GM19238 (cell line): ENCODE measurements around the gene HAAO.
A peak's percentile ranks its signal among the peaks of the same experiment; 100 is the strongest.
"Not testable (repeated sequence)": the region's sequence is repeated elsewhere in the genome, so short reads cannot be mapped to it uniquely, and the experiment has no call there.

Experiments
- DNase-seq: peaks from one replicate; pipeline ENCODE4 v3.0.0; 2011; ENCODE audit warnings: low spot score; ENCODE audit not compliant: insufficient read length

HAAO gene

GRCh38 chr2:42752314-42752713 is 40.1 kb downstream of the HAAO start:
- no peak for DNase-seq

DNA sequence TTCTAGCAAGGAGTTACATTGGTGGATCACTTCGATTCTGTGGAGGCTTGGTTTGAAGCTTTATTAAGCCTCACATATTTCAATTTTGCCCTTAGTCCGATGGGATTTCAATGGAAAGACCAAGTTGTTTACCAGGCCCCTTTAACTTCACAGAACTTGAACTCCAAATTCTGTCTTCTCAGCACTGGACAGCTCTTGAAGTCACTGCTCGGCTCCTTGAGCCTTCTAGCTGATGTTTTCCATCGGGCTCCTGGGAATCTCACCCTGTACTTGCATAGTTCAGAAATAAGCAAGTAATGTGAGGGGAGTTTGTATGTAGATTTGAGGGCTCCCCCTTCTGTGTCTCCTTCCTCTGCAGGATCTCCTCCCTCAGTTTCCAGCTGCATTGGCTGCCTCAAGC is 43.5 kb downstream of the HAAO start:
- no peak for DNase-seq

- no peak for DNase-seq
Measured at GRCh38 chr2:42747422-42747821, 45.0 kb downstream of the HAAO start.

DNA sequence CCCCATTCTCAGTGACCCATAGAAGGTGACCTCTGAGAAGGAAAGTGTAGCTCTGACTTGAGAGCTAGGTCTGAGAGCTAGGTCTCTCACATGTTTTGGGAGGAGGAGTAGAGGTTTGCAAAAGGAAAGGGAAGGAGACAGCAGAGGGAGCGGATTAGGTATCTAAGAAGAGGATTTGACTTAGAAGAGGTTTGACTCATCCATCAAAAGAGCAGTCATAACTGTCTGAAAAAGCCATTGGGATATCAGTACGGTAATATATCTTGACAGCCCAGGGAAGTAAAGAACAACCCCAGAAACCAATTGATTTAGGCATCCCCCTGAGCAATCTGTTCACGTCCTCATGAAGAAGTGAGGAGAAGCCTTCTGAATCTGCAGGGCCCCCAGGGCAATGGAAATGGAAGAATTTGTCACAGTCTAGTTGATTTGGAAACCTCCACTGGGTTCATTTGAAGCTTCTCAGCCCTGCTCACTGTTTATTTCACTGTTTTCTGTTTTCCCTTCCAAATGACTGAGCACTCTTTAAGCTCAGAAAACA is 47.8 kb downstream of the HAAO start:
- DNase-seq, result no peak

- DNase-seq, result no peak
Measured at GRCh38 chr2:42743659-42743990, 48.8 kb downstream of the HAAO start.

DNA sequence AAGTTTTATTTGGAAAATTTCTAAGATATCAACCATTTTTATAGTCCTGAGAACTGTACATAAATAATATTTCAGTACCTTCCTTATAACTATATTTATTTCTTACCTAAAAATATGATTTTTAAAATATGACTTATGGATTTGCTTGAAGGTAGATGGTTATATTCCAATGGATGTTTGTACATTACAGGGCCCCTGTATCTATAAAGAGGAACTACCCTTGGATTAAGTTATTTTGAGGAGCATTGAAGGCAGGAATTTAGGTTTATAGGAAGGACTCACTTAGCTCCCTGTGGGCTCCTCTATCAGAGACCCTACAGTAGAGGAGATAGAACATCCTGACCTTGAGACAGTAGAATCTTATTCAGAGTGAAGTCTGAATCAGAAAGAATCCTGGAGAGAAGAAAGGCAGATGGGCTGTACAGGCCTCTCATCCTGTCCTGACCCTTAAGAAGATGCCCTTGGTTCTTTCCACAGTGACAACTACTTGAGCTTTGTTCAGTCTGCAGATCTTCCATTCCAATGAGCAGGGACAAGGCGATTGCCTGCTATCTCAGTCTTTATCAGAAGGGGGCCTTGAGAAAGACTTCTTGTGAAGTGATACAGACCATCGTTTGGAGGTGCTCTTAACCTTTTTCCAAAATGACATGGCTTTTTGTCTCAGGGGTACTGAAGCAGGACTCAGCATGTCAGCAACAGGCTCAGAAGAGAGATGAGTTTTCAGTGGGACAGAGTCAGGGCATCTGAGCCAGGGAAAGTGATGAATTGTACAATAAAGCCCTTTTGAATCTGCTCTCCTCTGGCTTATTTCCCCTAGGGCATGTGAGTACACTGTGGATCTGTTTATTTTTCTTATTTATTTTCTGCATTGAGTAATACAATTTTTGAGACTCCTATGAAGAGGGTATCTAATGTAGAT is 49.4 kb downstream of the HAAO start:
- no peak for DNase-seq

- no peak for DNase-seq
Measured at GRCh38 chr2:42741140-42741539, 51.2 kb downstream of the HAAO start.

- no peak for DNase-seq
Measured at GRCh38 chr2:42736598-42737322, 55.6 kb downstream of the HAAO start.

GRCh38 chr2:42733852-42734251 is 58.5 kb downstream of the HAAO start:
- DNase-seq, result no peak

- DNase-seq, result not testable (repeated sequence)
Measured at GRCh38 chr2:42731316-42731715, 61.1 kb downstream of the HAAO start.

DNA sequence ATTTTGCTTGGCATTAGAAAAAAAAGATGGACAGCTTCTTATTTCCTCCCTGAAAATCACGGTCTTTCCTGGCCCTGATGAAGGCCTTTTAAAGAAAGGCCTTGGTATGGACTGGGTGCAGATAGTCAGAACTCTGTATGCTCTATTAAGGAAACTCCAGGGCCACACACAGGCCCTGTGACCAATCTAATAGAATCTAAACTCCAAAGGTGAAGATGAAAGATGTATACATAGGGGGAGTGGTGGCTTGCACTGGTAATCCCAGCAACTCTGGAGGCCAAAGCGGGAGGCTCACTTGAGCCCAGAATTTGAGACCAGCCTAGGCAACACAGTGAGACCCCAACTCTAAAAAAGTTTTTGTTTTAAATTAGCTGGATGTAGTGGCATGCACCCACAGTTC is 65.7 kb downstream of the HAAO start:
- no peak for DNase-seq

DNA sequence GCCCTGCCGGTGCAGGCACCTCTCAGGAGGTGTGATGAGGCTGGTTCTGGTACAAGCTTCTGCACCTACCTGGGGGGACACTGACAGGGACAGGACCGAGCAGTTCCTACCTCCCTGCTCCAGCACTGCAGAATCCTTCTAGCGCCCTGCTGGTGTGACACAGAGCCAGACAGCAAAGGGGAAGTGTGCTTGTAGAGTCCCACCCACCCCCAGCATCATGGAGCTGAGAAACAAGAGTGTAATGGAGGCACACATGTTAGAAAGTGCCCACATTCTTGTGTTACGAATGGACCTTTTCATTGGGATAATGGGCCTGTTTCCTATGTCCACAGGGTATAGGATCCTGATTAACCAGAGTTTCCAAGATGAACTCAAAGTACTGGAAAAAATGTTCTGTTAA is 66.7 kb downstream of the HAAO start:
- no peak for DNase-seq

- DNase-seq, result no peak
Measured at GRCh38 chr2:42724886-42725285, 67.5 kb downstream of the HAAO start.

DNA sequence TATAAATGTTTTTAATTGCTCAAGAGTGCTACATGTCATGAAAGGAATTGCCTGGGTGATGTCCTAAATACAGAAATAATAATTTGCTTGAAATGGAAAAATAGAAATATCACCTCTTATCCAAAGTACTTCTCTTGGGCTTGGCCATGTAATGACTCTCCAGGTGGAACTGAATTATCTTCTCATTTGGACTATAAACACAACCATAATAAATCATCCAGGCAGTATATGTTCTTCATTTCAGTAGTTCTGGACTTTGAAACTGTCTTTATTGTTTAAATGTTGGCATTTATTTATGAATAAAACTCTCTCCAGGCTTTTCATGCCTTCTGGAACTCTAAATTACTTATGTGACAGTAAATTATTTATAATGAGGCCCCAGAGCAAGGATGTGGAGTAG is 68.9 kb downstream of the HAAO start:
- DNase-seq, result no peak

DNA sequence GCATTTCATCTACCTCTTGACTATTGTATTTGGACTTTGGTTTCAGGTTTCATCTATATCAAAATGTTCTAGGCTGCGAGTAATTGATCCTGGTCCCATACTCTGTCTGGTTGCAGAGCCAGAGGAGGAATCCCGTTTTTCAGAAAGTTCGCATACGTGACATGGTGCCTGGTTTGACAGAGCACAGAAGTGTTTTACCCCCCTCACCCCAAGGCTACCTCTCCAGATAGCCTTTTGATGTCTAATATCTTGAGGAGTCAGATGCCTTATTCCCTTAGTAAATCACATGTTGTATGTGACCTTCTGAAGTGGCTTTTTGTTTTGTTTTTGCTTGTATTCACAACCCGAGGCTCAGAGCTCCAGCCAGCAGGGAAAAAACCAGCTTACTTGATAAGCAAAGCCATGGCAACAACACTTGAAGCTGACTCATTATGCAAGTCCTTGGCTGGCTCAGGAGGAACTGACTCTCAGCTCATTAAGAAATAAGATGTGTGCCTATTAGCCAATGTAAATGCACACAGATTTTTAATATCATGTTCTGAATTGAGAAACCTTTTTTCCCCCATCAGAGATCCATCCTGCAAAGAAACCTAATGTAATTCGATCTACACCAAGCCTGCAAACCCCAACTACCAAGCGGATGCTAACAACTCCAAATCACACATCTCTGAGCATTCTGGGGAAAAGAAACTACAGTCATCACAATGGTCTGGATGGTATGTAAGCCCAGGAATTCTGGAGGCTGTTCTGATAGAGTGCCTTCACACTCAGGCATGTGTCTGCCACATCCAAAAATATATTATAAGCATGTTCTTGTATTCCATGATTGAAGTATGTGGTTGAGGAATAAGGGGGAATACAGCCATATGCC is 69.8 kb downstream of the HAAO start:
- peak; percentile 23 for DNase-seq

GRCh38 chr2:42721898-42722297 is 70.5 kb downstream of the HAAO start:
- DNase-seq, result no peak
